GM23248 (cell line): ENCODE data around the gene SYNDIG1. TPM values are rescaled to one million over a fixed set of nuclear protein-coding genes. Genes with fewer than 3 reads are reported as not detected.

Experiments used
- DNase-seq: peaks from one replicate; pipeline ENCODE4 v3.0.0-alpha.2; 2015
- H2AFZ ChIP-seq: fragments of 200-600 bp; sonication (generic); 2 replicates; pipeline ENCODE4 v1.6.1; 2016; ENCODE audit warnings: antibody characterized with exemption
- H3F3A ChIP-seq: fragments of 200-600 bp; sonication (generic); 2 replicates; pipeline ENCODE4 v1.6.1; 2016; ENCODE audit warnings: mild to moderate bottlenecking, antibody characterized with exemption, mixed run types; ENCODE audit not compliant: insufficient read depth
- H3K27ac ChIP-seq: fragments of 200-600 bp; sonication (generic); 2 replicates; pipeline ENCODE4 v1.5.1; 2016; ENCODE audit warnings: mild to moderate bottlenecking
- H3K27me3 ChIP-seq: fragments of 200-600 bp; sonication (generic); replicated peaks from 2 replicates; pipeline ENCODE4 v1.6.1; 2016; ENCODE audit warnings: mild to moderate bottlenecking; ENCODE audit not compliant: insufficient read depth
- H3K36me3 ChIP-seq: fragments of 200-600 bp; sonication (generic); 2 replicates; pipeline ENCODE4 v1.6.1; 2016; ENCODE audit warnings: low read depth, mild to moderate bottlenecking
- H3K4me1 ChIP-seq: fragments of 200-600 bp; sonication (generic); 2 replicates; pipeline ENCODE4 v1.6.1; 2016; ENCODE audit warnings: mild to moderate bottlenecking; ENCODE audit not compliant: insufficient read depth
- H3K4me2 ChIP-seq: fragments of 200-600 bp; sonication (generic); one replicate; pipeline ENCODE4 v1.6.1; 2016; ENCODE audit warnings: mild to moderate bottlenecking; ENCODE audit not compliant: unreplicated experiment
- H3K4me3 ChIP-seq: fragments of 200-600 bp; sonication (generic); 2 replicates; pipeline ENCODE4 v1.5.1; 2016; ENCODE audit warnings: mild to moderate bottlenecking
- H3K79me2 ChIP-seq: fragments of 200-600 bp; sonication (generic); 2 replicates; pipeline ENCODE4 v1.6.1; 2016; ENCODE audit warnings: mild to moderate bottlenecking; ENCODE audit not compliant: insufficient read depth
- H3K9ac ChIP-seq: fragments of 200-600 bp; sonication (generic); 2 replicates; pipeline ENCODE4 v1.6.1; 2016; ENCODE audit warnings: mild to moderate bottlenecking
- H3K9me2 ChIP-seq: fragments of 200-600 bp; sonication (generic); 2 replicates; pipeline ENCODE4 v1.6.1; 2016; ENCODE audit warnings: mixed run types, mild to moderate bottlenecking, moderate library complexity; ENCODE audit not compliant: insufficient read depth
- H3K9me3 ChIP-seq: fragments of 200-600 bp; sonication (generic); one replicate; pipeline ENCODE4 v1.6.1; 2017; ENCODE audit warnings: low read depth
- H4K20me1 ChIP-seq: fragments of 200-600 bp; sonication (generic); 2 replicates; pipeline ENCODE4 v1.6.0; 2016; ENCODE audit not compliant: insufficient read depth
- EZH2 ChIP-seq: fragments of 200-600 bp; sonication (generic); IDR thresholded peaks from 2 replicates; pipeline ENCODE4 v1.6.1; 2018; ENCODE audit warnings: antibody characterized with exemption, mild to moderate bottlenecking; ENCODE audit not compliant: insufficient read depth, poor library complexity, severe bottlenecking
- EZH2phosphoT487 ChIP-seq: fragments of 200-600 bp; sonication (generic); IDR thresholded peaks from 2 replicates; pipeline ENCODE4 v1.6.1; 2018; ENCODE audit warnings: antibody characterized with exemption, moderate library complexity, mild to moderate bottlenecking, low read depth; ENCODE audit not compliant: insufficient read depth
- WGBS, 2 experiments: methylation state at CpG; one replicate each; pipeline ENCODE4 v1.1.6; 2015 to 2017; ENCODE audit warnings: low lambda C conversion rate in 2 of 2, low coverage in 1 of 2; ENCODE audit errors: missing lambda C conversion rate in 2 of 2; 5-methylcytosine and 5-hydroxymethylcytosine counted together
- in situ Hi-C: fragments of 300-500 bp; cut with MboI; formaldehyde crosslinking; loops from 2 replicates; pipeline ENCODE4 v1.15.0; 2020
- polyA plus RNA-seq: library from polyadenylated mRNA; unstranded; fragments of >200 nt; fragmentation: Nextera tagmentation; extraction: Ambion mirVana; gene quantifications from 2 replicates; pipeline ENCODE4 v1.2.1, GENCODE V29; 2016
- total RNA-seq: library from RNA; depleted of rRNA; stranded (reverse); fragments of >200 nt; shearing (Covaris generic); gene quantifications from 2 replicates; pipeline ENCODE4 v1.2.3, GENCODE V29; 2014

SYNDIG1 gene
- total and polyA plus RNA-seq, 2 experiments from 2014 or later, result 1.6 to 2.6 TPM

- H4K20me1 ChIP-seq, result no peaks in the 10 kb centered on the region
- 69 to 76% methylated on average over 12 of the region's 12 CpGs for whole genome bisulfite sequencing, 2 experiments
- H3K4me2 ChIP-seq, result no peak overlapping the region
- no peaks in the 10 kb centered on the region for H3K36me3 ChIP-seq
- no peaks in the 10 kb centered on the region for H3K79me2 ChIP-seq
- no peak overlapping the region for H3K9ac ChIP-seq
- no peak overlapping the region for H3K4me3 ChIP-seq
- in situ Hi-C loops, result no loop called here
- H3K27me3 ChIP-seq, result no peaks in the 10 kb centered on the region
- no peak for DNase-seq
- H3K9me3 ChIP-seq, result no peaks in the 10 kb centered on the region
- no peak overlapping the region for H3K27ac ChIP-seq
- H3K9me2 ChIP-seq, result no peaks in the 10 kb centered on the region
- no peak overlapping the region for H2AFZ ChIP-seq
- peaks cover 6% of the 10 kb centered on the region for H3K4me1 ChIP-seq
- TF ChIP-seq EZH2, result no peak
- no peak for TF ChIP-seq EZH2phosphoT487
- peaks cover 7% of the 10 kb centered on the region for H3F3A ChIP-seq
Observed at GRCh38 chr20:24638591-24639548, 169.4 kb downstream of the SYNDIG1 start.

GRCh38 chr20:24640276-24640675 lies 170.8 kb downstream of the SYNDIG1 start:
- Histone ChIP-seq H3F3A (no peaks in the 10 kb centered on the region; the same call in 1 of the 2 replicates), H3K79me2 (no peaks in the 10 kb centered on the region), H3K9ac (no peak overlapping the region), H3K4me2 (no peak overlapping the region), H4K20me1 (no peaks in the 10 kb centered on the region), H3K4me3 (no peak overlapping the region), H3K27me3 (no peaks in the 10 kb centered on the region), H3K27ac (no peak overlapping the region), H2AFZ (no peak overlapping the region), H3K36me3 (no peaks in the 10 kb centered on the region), H3K9me2 (no peaks in the 10 kb centered on the region), H3K4me1 (no peaks in the 10 kb centered on the region), H3K9me3 (no peaks in the 10 kb centered on the region)
- no peak for DNase-seq
- in situ Hi-C loops, result no loop called here
- 65% methylated on average over 2 of the region's 2 CpGs for WGBS, 2 experiments
- TF ChIP-seq EZH2, result no peak
- TF ChIP-seq EZH2phosphoT487, result no peak

GRCh38 chr20:24640686-24641085 lies 171.3 kb downstream of the SYNDIG1 start:
- H3K27me3 ChIP-seq, result no peaks in the 10 kb centered on the region
- no peaks in the 10 kb centered on the region; the same call in 1 of the 2 replicates for H3F3A ChIP-seq
- H2AFZ ChIP-seq, result no peak overlapping the region

GRCh38 chr20:24643731-24644626 lies 174.6 kb downstream of the SYNDIG1 start:
- Histone ChIP-seq H4K20me1 (no peaks in the 10 kb centered on the region), H3K9me2 (no peaks in the 10 kb centered on the region), H3F3A (no peaks in the 10 kb centered on the region; the same call in 1 of the 2 replicates), H3K27ac (no peak overlapping the region), H3K9me3 (no peaks in the 10 kb centered on the region), H2AFZ (no peak overlapping the region), H3K36me3 (no peaks in the 10 kb centered on the region), H3K4me3 (no peak overlapping the region), H3K27me3 (no peaks in the 10 kb centered on the region), H3K4me1 (no peaks in the 10 kb centered on the region), H3K79me2 (no peaks in the 10 kb centered on the region), H3K9ac (no peak overlapping the region), H3K4me2 (no peak overlapping the region)
- in situ Hi-C loops, result no loop called here
- TF ChIP-seq EZH2phosphoT487 (no peak), EZH2 (no peak)
- WGBS, 2 experiments, result 83 to 86% methylated on average over 2 of the region's 2 CpGs
- peak; percentile 38 for DNase-seq

More at GRCh38 chr20:24640686-24641085, 171.3 kb downstream of the SYNDIG1 start:
- DNase-seq, result no peak
- no peaks in the 10 kb centered on the region for H3K9me2 ChIP-seq
- no peak overlapping the region for H3K4me3 ChIP-seq
- H4K20me1 ChIP-seq, result no peaks in the 10 kb centered on the region
- 70 to 74% methylated on average over 6 of the region's 6 CpGs for WGBS, 2 experiments
- H3K36me3 ChIP-seq, result no peaks in the 10 kb centered on the region
- no peaks in the 10 kb centered on the region for H3K9me3 ChIP-seq
- H3K9ac ChIP-seq, result no peak overlapping the region
- no peaks in the 10 kb centered on the region for H3K4me1 ChIP-seq
- no peak overlapping the region for H3K27ac ChIP-seq
- H3K79me2 ChIP-seq, result no peaks in the 10 kb centered on the region
- no peak for TF ChIP-seq EZH2
- in situ Hi-C loops, result no loop called here
- H3K4me2 ChIP-seq, result no peak overlapping the region
